Coronary artery (tissue), 2 donors: ENCODE measurements around the gene TFIP11.

Source experiments
- DNase-seq: peaks from one replicate; pipeline ENCODE4 v3.0.0-alpha.2; 2017; ENCODE audit warnings: low spot score
- H3K27ac ChIP-seq, 2 donors: fragments of 200-600 bp; sonication (generic); one replicate each; pipeline ENCODE4 v1.5.1; 2016 to 2019
- H3K4me3 ChIP-seq: fragments of 200-600 bp; sonication (generic); 2 replicates; pipeline ENCODE4 v1.5.1; 2016; ENCODE audit warnings: mild to moderate bottlenecking, moderate library complexity
- CTCF ChIP-seq: fragments of 200-600 bp; sonication (generic); IDR thresholded peaks from one replicate; pipeline ENCODE4 v1.5.1; 2019; ENCODE audit warnings: antibody characterized with exemption

Gene TFIP11

GRCh38 chr22:26479792-26480610, 32.3 kb downstream of the TFIP11 start:
- H3K4me3 ChIP-seq: peak overlapping the region; percentile 37
- TF ChIP-seq CTCF: no peak
- no peak for DNase-seq
- H3K27ac ChIP-seq: no peak overlapping the region

GRCh38 chr22:26479043-26479791, 33.1 kb downstream of the TFIP11 start:
- TF ChIP-seq CTCF: no peak
- H3K4me3 ChIP-seq: peak overlapping the region; percentile 37
- no peak overlapping the region for H3K27ac ChIP-seq
- no peak for DNase-seq

- Histone ChIP-seq H3K4me3 (no peak overlapping the region), H3K27ac (no peak overlapping the region)
- DNase-seq: no peak
- TF ChIP-seq CTCF: no peak
Observed at GRCh38 chr22:26477341-26477731, 34.9 kb downstream of the TFIP11 start.

GRCh38 chr22:26476705-26477340, 35.5 kb downstream of the TFIP11 start:
- TF ChIP-seq CTCF: no peak
- no peak overlapping the region for H3K4me3 ChIP-seq
- no peak for DNase-seq
- no peak overlapping the region for H3K27ac ChIP-seq

GRCh38 chr22:26474682-26475081, 37.6 kb downstream of the TFIP11 start:
- Histone ChIP-seq H3K4me3 (no peak overlapping the region), H3K27ac (no peak overlapping the region)
- DNase-seq: no peak
- no peak for TF ChIP-seq CTCF

- no peak for TF ChIP-seq CTCF
- no peak overlapping the region for H3K27ac ChIP-seq
- no peak overlapping the region for H3K4me3 ChIP-seq
- DNase-seq: no peak
Observed at GRCh38 chr22:26471522-26471921, 40.8 kb downstream of the TFIP11 start.
